ENCODE results near the gene RPS6KA3. TPM values are rescaled to one million over a fixed set of nuclear protein-coding genes. Genes with fewer than 3 reads are reported as not detected.

The RPS6KA3 gene
- total RNA-seq, 2 donors from 2014 or later = 64.5 to 82.4 TPM

- Mint-ChIP-seq H3K36me3 (peaks cover 5% of the 10 kb centered on the region), H3K4me1 (ENCODE audit: low read depth in 2 of 2) (no peaks in the 10 kb centered on the region), H3K27ac (no peak overlapping the region), H3K4me3 (no peak overlapping the region), H3K27me3 (peaks cover 10 to 20% of the 10 kb centered on the region in 2 donors), H3K9me3 (no peaks in the 10 kb centered on the region)
- DNase-seq (ENCODE audit: low spot score) (no peak), ATAC-seq (no peak)
These were observed 7.4 kb upstream of the RPS6KA3 start for GRCh38 chrX:20274121-20274520.

GRCh38 chrX:20271730-20272129, 5.0 kb upstream of the RPS6KA3 start:
- ATAC-seq (no peak), DNase-seq (ENCODE audit: low spot score) (no peak)
- Mint-ChIP-seq H3K9me3 (no peaks in the 10 kb centered on the region), H3K27ac (no peak overlapping the region), H3K36me3 (no peaks in the 10 kb centered on the region), H3K27me3 (peaks cover 7 to 11% of the 10 kb centered on the region in 2 donors), H3K4me1 (ENCODE audit: low read depth in 2 of 2) (peaks cover 0 to 2% of the 10 kb centered on the region in 2 donors), H3K4me3 (no peak overlapping the region)

- no peaks in the 10 kb centered on the region for H3K9me3 Mint-ChIP-seq
- H3K4me3 Mint-ChIP-seq = no peak overlapping the region
- no peaks in the 10 kb centered on the region for H3K36me3 Mint-ChIP-seq
- no peak overlapping the region for H3K27ac Mint-ChIP-seq
- DNase-seq (ENCODE audit: low spot score) (no peak), ATAC-seq (no peak)
- peaks cover 0 to 2% of the 10 kb centered on the region in 2 donors for H3K4me1 Mint-ChIP-seq (ENCODE audit: low read depth in 2 of 2)
- peaks cover 2 to 7% of the 10 kb centered on the region in 2 donors for H3K27me3 Mint-ChIP-seq
These were observed 4.5 kb upstream of the RPS6KA3 start for GRCh38 chrX:20271186-20271585.

- Mint-ChIP-seq H3K4me3 (no peak overlapping the region), H3K4me1 (ENCODE audit: low read depth in 2 of 2) (peaks cover 0 to 2% of the 10 kb centered on the region in 2 donors), H3K36me3 (peaks cover under 1% of the 10 kb centered on the region), H3K27ac (no peak overlapping the region), H3K9me3 (no peaks in the 10 kb centered on the region), H3K27me3 (peaks cover 0 to 6% of the 10 kb centered on the region in 2 donors)
- DNase-seq (ENCODE audit: low spot score) (no peak), ATAC-seq (no peak)
These were observed 3.8 kb upstream of the RPS6KA3 start for GRCh38 chrX:20270562-20270890.

- DNase-seq (ENCODE audit: low spot score) = no peak
- ATAC-seq = no peak
These were observed 3.3 kb upstream of the RPS6KA3 start for GRCh38 chrX:20269848-20270561.

GRCh38 chrX:20267931-20268701, 1.4 kb upstream of the RPS6KA3 start:
- H3K4me3 Mint-ChIP-seq = peak overlapping the region; percentile 82
- peaks cover 8 to 16% of the 10 kb centered on the region in 2 donors for H3K4me1 Mint-ChIP-seq (ENCODE audit: low read depth in 2 of 2)
- no peaks in the 10 kb centered on the region for H3K27me3 Mint-ChIP-seq
- no peak for ATAC-seq
- DNase-seq (ENCODE audit: low spot score) = no peak
- peaks cover 9% of the 10 kb centered on the region for H3K36me3 Mint-ChIP-seq
- peak overlapping the region; percentile 87 to 96 for H3K27ac Mint-ChIP-seq
- H3K9me3 Mint-ChIP-seq = no peaks in the 10 kb centered on the region

More at GRCh38 chrX:20269848-20270561, 3.3 kb upstream of the RPS6KA3 start:
- Mint-ChIP-seq H3K36me3 (peaks cover 6% of the 10 kb centered on the region), H3K27ac (no peak overlapping the region), H3K4me1 (ENCODE audit: low read depth in 2 of 2) (peaks cover 2 to 5% of the 10 kb centered on the region in 2 donors), H3K9me3 (no peaks in the 10 kb centered on the region), H3K4me3 (no peak overlapping the region), H3K27me3 (peaks cover 0 to 3% of the 10 kb centered on the region in 2 donors)

- peaks cover 9% of the 10 kb centered on the region for H3K36me3 Mint-ChIP-seq
- no peaks in the 10 kb centered on the region for H3K9me3 Mint-ChIP-seq
- ATAC-seq = no peak
- peak overlapping the region; percentile 87 to 96 for H3K27ac Mint-ChIP-seq
- no peaks in the 10 kb centered on the region for H3K27me3 Mint-ChIP-seq
- no peak for DNase-seq (ENCODE audit: low spot score)
- peak overlapping the region; percentile 82 for H3K4me3 Mint-ChIP-seq
- peaks cover 10 to 18% of the 10 kb centered on the region in 2 donors for H3K4me1 Mint-ChIP-seq (ENCODE audit: low read depth in 2 of 2)
These were observed 860 bp upstream of the RPS6KA3 start for GRCh38 chrX:20267607-20267930.

- ATAC-seq (peak; percentile 13 to 34), DNase-seq (ENCODE audit: low spot score) (peak; percentile 61)
- peak overlapping the region; percentile 89 for H3K4me3 Mint-ChIP-seq
- peaks cover 13 to 25% of the 10 kb centered on the region in 2 donors for H3K4me1 Mint-ChIP-seq (ENCODE audit: low read depth in 2 of 2)
- peaks cover 9% of the 10 kb centered on the region for H3K36me3 Mint-ChIP-seq
- no peaks in the 10 kb centered on the region for H3K27me3 Mint-ChIP-seq
- peak overlapping the region; percentile 87 to 96 for H3K27ac Mint-ChIP-seq
- no peaks in the 10 kb centered on the region for H3K9me3 Mint-ChIP-seq
These were observed 705 bp downstream of the RPS6KA3 start for GRCh38 chrX:20265726-20266681.

- peaks cover 9% of the 10 kb centered on the region for H3K36me3 Mint-ChIP-seq
- peak overlapping the region; percentile 87 to 96 for H3K27ac Mint-ChIP-seq
- ATAC-seq = peak; percentile 71 to 77
- DNase-seq (ENCODE audit: low spot score) = peak; percentile 82
- no peaks in the 10 kb centered on the region for H3K9me3 Mint-ChIP-seq
- peak overlapping the region; percentile 89 for H3K4me3 Mint-ChIP-seq
- peaks cover 17 to 32% of the 10 kb centered on the region in 2 donors for H3K4me1 Mint-ChIP-seq (ENCODE audit: low read depth in 2 of 2)
- peaks cover 0 to 2% of the 10 kb centered on the region in 2 donors for H3K27me3 Mint-ChIP-seq
These were observed 1.4 kb downstream of the RPS6KA3 start for GRCh38 chrX:20265221-20265725.

- Mint-ChIP-seq H3K9me3 (no peaks in the 10 kb centered on the region), H3K4me3 (peak overlapping the region; percentile 89), H3K27me3 (peaks cover 0 to 5% of the 10 kb centered on the region in 2 donors), H3K27ac (peak overlapping the region; percentile 87 to 96), H3K36me3 (peaks cover 13% of the 10 kb centered on the region), H3K4me1 (ENCODE audit: low read depth in 2 of 2) (peaks cover 21 to 39% of the 10 kb centered on the region in 2 donors)
- no peak for DNase-seq (ENCODE audit: low spot score)
- ATAC-seq = peak in 1 of 2 donors; percentile 15
These were observed 3.2 kb downstream of the RPS6KA3 start for GRCh38 chrX:20263474-20263873.

GRCh38 chrX:20260885-20261284, 5.8 kb downstream of the RPS6KA3 start:
- Mint-ChIP-seq H3K4me3 (no peak overlapping the region), H3K36me3 (peaks cover 13% of the 10 kb centered on the region), H3K9me3 (no peaks in the 10 kb centered on the region), H3K27me3 (peaks cover 0 to 5% of the 10 kb centered on the region in 2 donors), H3K4me1 (ENCODE audit: low read depth in 2 of 2) (peaks cover 23 to 40% of the 10 kb centered on the region in 2 donors), H3K27ac (peak overlapping the region; percentile 67 to 80)
- DNase-seq (ENCODE audit: low spot score) (no peak), ATAC-seq (no peak)

GRCh38 chrX:20254712-20255299, 11.9 kb downstream of the RPS6KA3 start:
- peak overlapping the region; percentile 15 for H3K4me3 Mint-ChIP-seq
- H3K27ac Mint-ChIP-seq = peak overlapping the region; percentile 71 to 76
- DNase-seq (ENCODE audit: low spot score) (no peak), ATAC-seq (no peak)
- no peaks in the 10 kb centered on the region for H3K9me3 Mint-ChIP-seq
- H3K4me1 Mint-ChIP-seq (ENCODE audit: low read depth in 2 of 2) = peaks cover 24 to 36% of the 10 kb centered on the region in 2 donors
- H3K36me3 Mint-ChIP-seq = peaks cover 11% of the 10 kb centered on the region
- peaks cover 0 to 3% of the 10 kb centered on the region in 2 donors for H3K27me3 Mint-ChIP-seq

- no peak for ATAC-seq
- Mint-ChIP-seq H3K4me3 (no peak overlapping the region), H3K36me3 (peaks cover 6% of the 10 kb centered on the region)
These were observed 13.5 kb downstream of the RPS6KA3 start for GRCh38 chrX:20253232-20253543.

More at GRCh38 chrX:20253232-20253543, 13.5 kb downstream of the RPS6KA3 start:
- DNase-seq (ENCODE audit: low spot score) = no peak
- H3K27me3 Mint-ChIP-seq = no peaks in the 10 kb centered on the region
- H3K27ac Mint-ChIP-seq = peak overlapping the region; percentile 71 to 76
- H3K9me3 Mint-ChIP-seq = no peaks in the 10 kb centered on the region
- peaks cover 29 to 44% of the 10 kb centered on the region in 2 donors for H3K4me1 Mint-ChIP-seq (ENCODE audit: low read depth in 2 of 2)
